Stimulated activated CD8-positive, alpha-beta memory T cell treated with anti-CD3 and anti-CD28 coated beads, Interleukin-15, amount 100 ng/mL, for 48 hours (primary cell): ENCODE results near the gene ITGAL.

Source experiments
- DNase-seq, 2 donors: peaks; one replicate each; pipeline ENCODE4 v3.0.0-alpha.2; 2020; ENCODE audit warnings: low read depth in 2 of 2

The ITGAL gene

GRCh38 chr16:30541502-30542329 is 69.2 kb downstream of the ITGAL start:
- no peak for DNase-seq

DNA sequence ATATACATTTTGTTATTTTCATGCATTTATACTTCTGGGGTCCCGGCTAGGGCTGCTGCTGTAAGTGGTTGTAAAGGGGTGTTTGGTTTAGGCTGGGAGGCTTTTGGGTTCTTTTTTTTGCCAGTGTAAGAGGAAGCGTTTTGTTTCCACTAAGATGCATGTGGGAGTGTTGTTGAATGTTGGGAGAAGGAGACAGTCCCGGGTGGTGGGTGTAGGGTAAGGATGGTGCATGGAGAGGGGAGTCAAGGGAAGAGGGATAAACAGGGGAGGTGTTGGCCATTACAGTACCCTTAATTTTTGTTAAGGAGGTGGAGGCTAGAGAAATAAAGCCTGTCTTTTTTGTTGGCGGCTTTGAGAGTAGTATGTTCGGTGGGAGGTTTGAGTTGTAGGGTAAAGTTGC is 70.5 kb downstream of the ITGAL start:
- DNase-seq, result no peak

GRCh38 chr16:30546115-30546514 is 73.6 kb downstream of the ITGAL start:
- no peak for DNase-seq

- DNase-seq, result no peak
Measured at GRCh38 chr16:30548416-30549253, 76.1 kb downstream of the ITGAL start.

GRCh38 chr16:30551781-30552180 is 79.2 kb downstream of the ITGAL start:
- peak in 1 of 2 donors; percentile 32 for DNase-seq

- DNase-seq, result no peak
Measured at GRCh38 chr16:30552956-30553355, 80.4 kb downstream of the ITGAL start.

DNA sequence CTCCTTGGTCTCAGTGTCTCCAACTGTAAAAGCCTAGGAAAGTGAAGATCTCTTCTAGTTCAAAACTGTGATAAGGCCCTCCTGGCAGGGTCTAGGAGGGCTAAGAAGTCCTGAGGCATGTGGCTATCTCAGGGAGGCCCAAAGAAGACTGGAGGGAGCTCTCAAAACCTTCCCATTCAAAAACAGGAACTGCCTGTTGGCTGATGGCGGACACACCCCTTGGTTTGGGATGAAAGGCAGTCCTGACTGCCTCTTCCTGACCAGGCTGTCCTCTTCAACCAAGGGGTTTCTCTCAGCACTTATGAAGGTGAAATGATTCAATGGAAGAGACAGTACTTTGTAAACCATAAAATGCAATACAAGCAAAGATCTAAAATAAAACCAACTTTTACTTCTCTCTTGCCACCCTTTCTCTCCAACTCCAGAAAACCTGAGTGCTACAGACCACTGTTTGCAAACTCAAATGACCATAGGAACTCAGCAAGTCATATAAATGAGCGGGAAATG is 80.9 kb downstream of the ITGAL start:
- no peak for DNase-seq

GRCh38 chr16:30554557-30555314 is 82.2 kb downstream of the ITGAL start:
- DNase-seq, result no peak

- DNase-seq, result no peak
Measured at GRCh38 chr16:30555315-30556124, 83.0 kb downstream of the ITGAL start.

GRCh38 chr16:30556125-30556473 is 83.6 kb downstream of the ITGAL start:
- DNase-seq, result no peak

- DNase-seq, result no peak
Measured at GRCh38 chr16:30557707-30557956, 85.1 kb downstream of the ITGAL start.

DNA sequence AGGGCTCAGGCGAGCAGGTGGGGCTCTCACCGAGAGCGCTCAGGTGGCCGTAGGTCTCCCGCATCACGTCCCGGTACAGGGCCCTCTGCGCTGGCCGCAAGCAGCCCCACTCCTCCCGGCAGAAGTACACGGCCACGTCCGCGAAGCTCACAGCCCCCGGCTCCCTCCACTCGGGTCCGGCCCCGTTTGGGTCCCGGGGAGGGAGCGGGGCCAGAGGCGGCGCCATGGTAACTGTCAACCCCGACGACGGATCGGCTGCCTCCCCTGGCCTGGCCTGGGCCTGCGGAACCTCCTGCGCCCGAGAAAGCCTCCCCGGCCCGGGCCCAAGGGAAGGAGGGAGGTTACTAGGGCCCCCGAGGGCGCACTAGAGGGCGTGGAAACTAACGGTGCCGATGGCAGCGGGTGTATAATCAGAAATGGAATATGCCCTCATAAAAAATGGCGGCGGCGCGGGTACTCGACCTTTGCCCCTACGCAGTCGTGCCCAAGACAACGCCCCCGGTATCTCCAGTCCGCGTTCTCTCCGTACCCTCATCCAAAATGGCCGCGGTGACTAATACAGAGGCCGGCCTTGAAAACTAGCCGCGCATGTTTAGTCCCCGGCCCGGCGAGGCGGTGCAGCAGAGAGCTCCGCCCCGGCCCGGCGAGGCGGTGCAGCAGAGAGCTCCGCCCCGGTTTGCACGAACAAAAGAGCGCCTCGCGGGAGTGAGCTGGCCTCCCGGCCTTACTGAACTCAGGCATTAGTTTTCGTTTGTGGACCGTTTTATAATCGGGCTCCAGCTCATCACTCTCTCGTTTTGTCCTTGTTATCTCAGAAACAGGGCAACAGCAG is 85.6 kb downstream of the ITGAL start, which contains the start of gene ZNF764:
Gene ZNF764, minus strand, starts transcription at position 418 of the 832 bp plus-strand sequence. Its CDS starts 192 bp downstream, at position 226.
- DNase-seq, result peak; percentile 96 to 98

DNA sequence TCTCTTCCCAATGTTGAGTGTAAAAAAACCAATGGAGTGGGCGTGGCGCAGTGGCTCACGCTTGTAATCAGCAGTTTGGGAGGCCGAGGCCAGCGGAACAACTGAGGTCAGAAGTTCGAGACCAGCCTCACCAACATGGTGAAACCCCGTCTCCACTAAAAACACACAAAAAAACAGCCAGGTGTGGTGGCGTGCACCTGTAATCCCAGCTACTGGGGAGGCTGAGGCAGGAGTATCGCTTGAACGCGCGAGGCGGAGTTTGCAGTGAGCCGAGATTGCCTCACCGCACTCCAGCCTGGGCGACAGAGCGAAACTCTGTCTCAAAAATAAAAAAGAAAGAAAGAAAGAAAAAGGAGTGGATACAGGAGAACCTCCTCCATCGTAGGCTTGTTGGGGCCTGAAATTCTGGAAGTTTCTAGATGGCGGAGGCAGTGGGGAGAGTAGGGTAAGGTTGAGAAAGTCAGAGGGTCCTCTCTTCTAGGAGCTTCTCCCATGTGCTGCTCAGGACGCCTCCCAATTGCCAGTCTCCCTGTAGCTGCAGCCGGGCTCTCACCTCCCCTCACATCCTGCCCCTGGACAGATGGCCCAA is 86.3 kb downstream of the ITGAL start:
- no peak for DNase-seq

DNA sequence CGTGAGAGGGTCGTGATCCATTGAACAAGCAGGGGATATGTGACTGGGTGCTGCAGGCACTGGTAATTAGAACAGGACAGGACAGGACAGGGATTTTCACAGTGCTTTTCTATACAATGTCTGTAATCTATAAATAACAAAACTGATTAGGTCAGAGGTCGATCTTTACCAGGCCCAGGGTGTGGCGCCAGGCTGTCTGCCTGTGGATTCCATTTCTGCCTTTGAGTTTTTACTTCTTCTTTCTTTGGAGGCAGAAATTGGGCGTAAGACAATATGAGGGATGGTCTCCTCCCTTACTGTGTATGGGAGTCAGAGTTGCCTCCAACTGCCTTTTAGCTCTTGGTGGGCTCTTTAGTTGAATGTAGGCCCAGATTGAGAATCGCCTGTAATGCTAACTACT is 87.1 kb downstream of the ITGAL start:
- DNase-seq, result no peak

- no peak for DNase-seq
Measured at GRCh38 chr16:30561089-30561816, 88.7 kb downstream of the ITGAL start.

- DNase-seq, result no peak
Measured at GRCh38 chr16:30562021-30562420, 89.5 kb downstream of the ITGAL start.

DNA sequence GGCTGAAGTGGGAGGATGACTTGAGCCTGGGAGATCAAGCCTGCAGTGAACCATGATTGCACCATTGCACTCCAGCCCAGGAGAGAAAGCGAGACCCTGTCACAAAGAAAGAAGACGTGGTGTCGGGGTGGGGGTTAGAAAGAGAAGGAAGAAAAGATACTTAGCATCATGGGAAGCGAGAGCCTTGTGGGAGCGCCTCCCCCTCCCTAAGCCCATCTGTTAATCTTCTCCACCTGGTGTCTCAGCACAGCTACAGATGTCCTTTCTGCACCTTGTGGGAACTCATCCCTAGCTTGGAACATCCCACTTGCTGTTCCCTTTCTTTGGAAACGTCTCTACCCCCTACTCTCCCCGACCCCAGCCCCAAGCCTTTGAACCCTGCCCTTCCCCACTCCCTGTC is 93.0 kb downstream of the ITGAL start:
- DNase-seq, result no peak

DNA sequence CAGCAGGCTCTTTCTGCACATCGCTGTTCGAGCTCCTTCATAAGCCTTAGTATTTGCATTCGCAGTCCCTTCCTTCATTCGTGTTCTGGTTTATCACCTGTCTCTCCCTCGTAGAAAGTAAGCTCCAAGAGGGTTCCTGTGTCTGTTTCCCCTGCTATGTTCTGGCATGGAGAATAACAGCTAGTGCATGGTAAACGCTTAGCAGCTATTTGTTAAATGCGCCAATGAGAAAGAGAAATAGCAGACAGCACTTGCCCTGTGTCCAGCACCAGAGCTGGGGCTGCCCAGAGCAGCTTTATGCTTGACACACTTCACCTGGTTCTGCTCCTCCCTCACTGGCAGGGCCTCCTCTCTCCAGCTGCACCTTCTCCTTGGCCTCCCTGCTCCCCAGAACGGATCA is 93.4 kb downstream of the ITGAL start:
- DNase-seq, result no peak

GRCh38 chr16:30566531-30566930 is 94.0 kb downstream of the ITGAL start:
- DNase-seq, result no peak
